Measurements from ENCODE around the gene PAPSS1.

Gene PAPSS1

DNA sequence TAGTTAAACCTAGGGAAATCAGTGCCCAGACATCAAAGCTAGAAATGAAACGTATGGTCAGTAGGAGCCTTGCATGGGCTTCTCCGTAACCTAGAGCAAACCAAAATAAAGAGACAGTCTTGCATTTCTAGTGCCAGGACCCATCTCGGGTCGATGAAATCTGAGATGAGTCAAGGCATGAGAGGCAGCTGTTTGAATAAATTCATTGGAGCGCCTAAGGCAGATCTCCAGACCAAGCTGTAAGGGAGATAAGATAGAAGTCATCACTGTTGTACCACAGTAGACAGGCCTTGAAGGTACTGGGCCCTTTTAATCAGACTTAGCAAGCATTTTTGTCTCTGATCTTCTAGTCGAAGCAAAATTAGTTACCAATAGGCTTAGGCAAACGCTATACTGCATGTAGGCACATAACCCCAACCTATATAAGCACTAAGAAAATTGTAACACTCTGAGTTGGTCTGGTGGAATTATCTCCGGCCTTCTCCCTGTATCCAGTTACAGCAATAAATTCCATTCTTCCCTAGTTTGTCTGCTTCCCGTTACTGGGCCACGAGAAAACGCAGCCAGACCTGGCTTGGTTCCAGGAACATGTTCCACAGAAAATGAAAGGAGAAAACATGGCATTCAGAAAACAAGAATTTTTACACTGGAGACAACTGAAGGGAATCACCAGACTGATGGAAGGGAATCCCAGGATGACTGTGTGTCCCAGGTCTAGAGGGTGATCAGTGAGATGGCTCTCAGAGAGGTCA is 21.1 kb upstream of the PAPSS1 start:
- no peaks in the 10 kb centered on the region for H3K27me3 ChIP-seq (ENCODE audit: insufficient read depth, low read length, poor library complexity, severe bottlenecking)
- no peaks in the 10 kb centered on the region for H3K79me2 ChIP-seq (ENCODE audit: insufficient read depth, low read length)
- no peak for TF ChIP-seq EZH2phosphoT487 (IDR thresholded peaks at IDR 0.05; ENCODE audit: borderline replicate concordance)
- TF ChIP-seq, protein P1, sequence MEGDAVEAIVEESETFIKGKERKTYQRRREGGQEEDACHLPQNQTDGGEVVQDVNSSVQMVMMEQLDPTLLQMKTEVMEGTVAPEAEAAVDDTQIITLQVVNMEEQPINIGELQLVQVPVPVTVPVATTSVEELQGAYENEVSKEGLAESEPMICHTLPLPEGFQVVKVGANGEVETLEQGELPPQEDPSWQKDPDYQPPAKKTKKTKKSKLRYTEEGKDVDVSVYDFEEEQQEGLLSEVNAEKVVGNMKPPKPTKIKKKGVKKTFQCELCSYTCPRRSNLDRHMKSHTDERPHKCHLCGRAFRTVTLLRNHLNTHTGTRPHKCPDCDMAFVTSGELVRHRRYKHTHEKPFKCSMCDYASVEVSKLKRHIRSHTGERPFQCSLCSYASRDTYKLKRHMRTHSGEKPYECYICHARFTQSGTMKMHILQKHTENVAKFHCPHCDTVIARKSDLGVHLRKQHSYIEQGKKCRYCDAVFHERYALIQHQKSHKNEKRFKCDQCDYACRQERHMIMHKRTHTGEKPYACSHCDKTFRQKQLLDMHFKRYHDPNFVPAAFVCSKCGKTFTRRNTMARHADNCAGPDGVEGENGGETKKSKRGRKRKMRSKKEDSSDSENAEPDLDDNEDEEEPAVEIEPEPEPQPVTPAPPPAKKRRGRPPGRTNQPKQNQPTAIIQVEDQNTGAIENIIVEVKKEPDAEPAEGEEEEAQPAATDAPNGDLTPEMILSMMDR (conservative IDR thresholded peaks at IDR 0.05; ENCODE audit: low read length) = no peak
- H2AFZ ChIP-seq (ENCODE audit: low read length) = no peak overlapping the region
- H3K4me3 ChIP-seq (ENCODE audit: low read length, poor library complexity, severe bottlenecking) = no peak overlapping the region
- no peaks in the 10 kb centered on the region for H3K9me2 ChIP-seq (replicated peaks; ENCODE audit: low read depth, low read length)
- H3F3A ChIP-seq (ENCODE audit: low read depth) = no peaks in the 10 kb centered on the region
- no peaks in the 10 kb centered on the region for H3K4me1 ChIP-seq (ENCODE audit: insufficient read depth, low read length, poor library complexity, severe bottlenecking)
- no peak overlapping the region for H3K4me2 ChIP-seq (ENCODE audit: low read depth, low read length, poor library complexity, severe bottlenecking)
- H4K20me1 ChIP-seq (ENCODE audit: insufficient read depth, low read length, poor library complexity, severe bottlenecking) = no peaks in the 10 kb centered on the region
- no peaks in the 10 kb centered on the region for H3K36me3 ChIP-seq (ENCODE audit: insufficient read depth, low read length)
- H3K9ac ChIP-seq (ENCODE audit: low read depth, low read length, poor library complexity, severe bottlenecking) = no peak overlapping the region
- no peaks in the 10 kb centered on the region for H3K9me3 ChIP-seq (ENCODE audit: insufficient read depth, low read depth, low read length)

DNA sequence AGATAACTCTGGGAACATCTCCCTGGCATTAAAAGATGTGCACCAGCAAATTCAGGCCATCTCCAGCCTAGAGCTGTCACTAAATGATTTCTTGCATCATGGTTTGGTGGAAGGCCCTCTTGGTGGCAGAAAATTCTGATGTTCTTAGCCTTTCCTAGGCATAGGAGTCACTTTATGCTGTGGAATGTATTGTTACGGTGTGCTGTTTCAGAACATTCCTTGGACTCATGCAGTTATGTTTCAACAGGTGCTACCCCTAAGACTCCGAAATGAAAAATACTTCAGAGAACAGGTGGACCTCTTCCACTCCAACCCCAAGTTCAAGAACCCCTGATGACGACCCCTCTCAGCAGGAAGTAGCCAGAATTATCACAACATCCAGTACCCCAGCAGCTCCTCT is 20.3 kb upstream of the PAPSS1 start:
- H3K9ac ChIP-seq (ENCODE audit: low read depth, low read length, poor library complexity, severe bottlenecking) = no peak overlapping the region
- H3K4me1 ChIP-seq (ENCODE audit: insufficient read depth, low read length, poor library complexity, severe bottlenecking) = no peaks in the 10 kb centered on the region
- H4K20me1 ChIP-seq (ENCODE audit: insufficient read depth, low read length, poor library complexity, severe bottlenecking) = no peaks in the 10 kb centered on the region
- H3K9me3 ChIP-seq (ENCODE audit: insufficient read depth, low read depth, low read length) = no peaks in the 10 kb centered on the region
- H3K4me3 ChIP-seq (ENCODE audit: low read length, poor library complexity, severe bottlenecking) = no peak overlapping the region
- H3K4me2 ChIP-seq (ENCODE audit: low read depth, low read length, poor library complexity, severe bottlenecking) = no peak overlapping the region
- H3K79me2 ChIP-seq (ENCODE audit: insufficient read depth, low read length) = no peaks in the 10 kb centered on the region
- H3F3A ChIP-seq (ENCODE audit: low read depth) = no peaks in the 10 kb centered on the region
- H3K27me3 ChIP-seq (ENCODE audit: insufficient read depth, low read length, poor library complexity, severe bottlenecking) = no peaks in the 10 kb centered on the region
- 0 out of 2 replicates have a peak overlapping the region, but pooled peaks have one; percentile 16 for H2AFZ ChIP-seq (ENCODE audit: low read length)
- no peak for TF ChIP-seq EZH2phosphoT487 (IDR thresholded peaks at IDR 0.05; ENCODE audit: borderline replicate concordance)
- TF ChIP-seq, protein P1 (conservative IDR thresholded peaks at IDR 0.05; ENCODE audit: low read length) = peak; percentile 56
- no peaks in the 10 kb centered on the region for H3K36me3 ChIP-seq (ENCODE audit: insufficient read depth, low read length)
- H3K9me2 ChIP-seq (replicated peaks; ENCODE audit: low read depth, low read length) = no peaks in the 10 kb centered on the region

GRCh38 chr4:107737450-107737849 is 17.4 kb upstream of the PAPSS1 start:
- no peak overlapping the region for H3K4me2 ChIP-seq (ENCODE audit: low read depth, low read length, poor library complexity, severe bottlenecking)
- no peak overlapping the region for H3K4me3 ChIP-seq (ENCODE audit: low read length, poor library complexity, severe bottlenecking)
- H4K20me1 ChIP-seq (ENCODE audit: insufficient read depth, low read length, poor library complexity, severe bottlenecking) = no peaks in the 10 kb centered on the region
- H3K79me2 ChIP-seq (ENCODE audit: insufficient read depth, low read length) = no peaks in the 10 kb centered on the region
- H3F3A ChIP-seq (ENCODE audit: low read depth) = no peaks in the 10 kb centered on the region
- TF ChIP-seq, protein P1 (conservative IDR thresholded peaks at IDR 0.05; ENCODE audit: low read length) = no peak
- no peaks in the 10 kb centered on the region for H3K9me2 ChIP-seq (replicated peaks; ENCODE audit: low read depth, low read length)
- H3K4me1 ChIP-seq (ENCODE audit: insufficient read depth, low read length, poor library complexity, severe bottlenecking) = no peaks in the 10 kb centered on the region
- no peaks in the 10 kb centered on the region for H3K9me3 ChIP-seq (ENCODE audit: insufficient read depth, low read depth, low read length)
- no peaks in the 10 kb centered on the region for H3K36me3 ChIP-seq (ENCODE audit: insufficient read depth, low read length)
- no peak overlapping the region for H3K9ac ChIP-seq (ENCODE audit: low read depth, low read length, poor library complexity, severe bottlenecking)
- H3K27me3 ChIP-seq (ENCODE audit: insufficient read depth, low read length, poor library complexity, severe bottlenecking) = no peaks in the 10 kb centered on the region
- H2AFZ ChIP-seq (ENCODE audit: low read length) = no peak overlapping the region

All from Loucy (cell line).